K562 (cell line): ENCODE data around the gene SCN1A. TPM values are rescaled to one million over a fixed set of nuclear protein-coding genes. Genes with fewer than 3 reads are reported as not detected.

ENCODE experiments used
- ATAC-seq: fragments of 200-7000 bp; cut with Tn5 transposase; 3 replicates; pipeline ENCODE4 v1.9.1; 2020; ENCODE audit warnings: moderate library complexity
- BruUV-seq: library from RNA; stranded (reverse); fragments of 400-500 nt; replicated peaks from 2 replicates; lab custom pipeline; 2021; lab: Mats Ljungman, UMichigan
- CTCF ChIA-PET: fragments of 300-600 bp; formaldehyde crosslinking; extraction: SDS; loops from one replicate; lab custom pipeline; 2021; ENCODE audit warnings: low intra/inter-chr PET ratio; lab: Yijun Ruan, JAX
- POLR2A ChIA-PET: fragments of 300-600, 350-650 bp; sonication (Branson Sonifier 250); formaldehyde crosslinking; extraction: SDS; loops from one replicate; lab custom pipeline; 2021; ENCODE audit warnings: antibody characterized with exemption, inconsistent platforms; lab: Yijun Ruan, JAX
- DNase-seq, 4 experiments: peaks; one replicate each; pipeline versions ENCODE4 v3.0.0 to v3.0.0-alpha.2; 2011 to 2018; ENCODE audit warnings: low spot score in 3 of 4, mixed read lengths in 3 of 4; ENCODE audit errors: extremely low read depth in 1 of 4
- FAIRE-seq: peaks from 2 replicates; lab custom pipeline; 2011; peaks lifted over from hg19 to GRCh38; lab: Jason Lieb, UNC
- H2AFZ ChIP-seq: 2 replicates; pipeline ENCODE4 v1.6.0; 2011; ENCODE audit warnings: low read depth, low read length, control low read depth, inconsistent platforms
- H3K27ac ChIP-seq: fragments of 200-600 bp; 3 replicates; pipeline ENCODE4 v1.8.0; 2011; ENCODE audit warnings: low read depth, mild to moderate bottlenecking, control low read depth, inconsistent platforms, low read length, moderate library complexity, mixed read lengths; ENCODE audit errors: extremely low read depth
- H3K27me3 ChIP-seq, 2 experiments: fragments of 300-600 bp in 1 of 2; 2 replicates in 1 of 2; 3 replicates in 1 of 2; pipeline versions ENCODE4 v1.6.0 to v1.8.0; 2011; ENCODE audit warnings: inconsistent platforms in 2 of 2, low read length in 2 of 2, mild to moderate bottlenecking in 1 of 2, mixed read lengths in 1 of 2, moderate library complexity in 1 of 2; ENCODE audit not compliant: control insufficient read depth in 2 of 2, insufficient read depth in 2 of 2
- H3K36me3 ChIP-seq: fragments of 300-600 bp; 3 replicates; pipeline ENCODE4 v1.8.0; 2011; ENCODE audit warnings: mild to moderate bottlenecking, low read length, inconsistent platforms; ENCODE audit not compliant: control insufficient read depth, insufficient read depth
- H3K4me1 ChIP-seq, 2 experiments: fragments of 200-600 bp in 1 of 2; replicated peaks in 1 of 2; 2 replicates in 1 of 2; 3 replicates in 1 of 2; pipeline versions ENCODE4 v1.5.1 to v1.8.0; 2011; ENCODE audit warnings: inconsistent platforms in 2 of 2, low read length in 2 of 2, mild to moderate bottlenecking in 1 of 2, mixed read lengths in 1 of 2, moderate library complexity in 1 of 2; ENCODE audit not compliant: control insufficient read depth in 2 of 2, insufficient read depth in 2 of 2
- H3K4me2 ChIP-seq: 2 replicates; pipeline ENCODE4 v1.6.1; 2011; ENCODE audit warnings: low read length, control low read depth, inconsistent platforms, mixed read lengths; ENCODE audit not compliant: insufficient read depth
- H3K4me3 ChIP-seq: fragments of 200-600 bp; sonication (generic), shearing (Covaris generic); 2 replicates; pipeline ENCODE4 v1.5.1; 2016; ENCODE audit warnings: control low read depth, inconsistent platforms
- H3K79me2 ChIP-seq: fragments of 200-600 bp; 3 replicates; pipeline ENCODE4 v1.8.0; 2011; ENCODE audit warnings: low read length, inconsistent platforms; ENCODE audit not compliant: control insufficient read depth, insufficient read depth
- H3K9ac ChIP-seq, 2 experiments: 2 replicates each; pipeline versions ENCODE4 v1.6.0 to v1.6.1; 2011; ENCODE audit warnings: low read depth in 2 of 2, low read length in 2 of 2, control low read depth in 1 of 2, inconsistent platforms in 1 of 2, mild to moderate bottlenecking in 1 of 2, mixed read lengths in 1 of 2; ENCODE audit not compliant: insufficient read depth in 1 of 2
- H3K9me1 ChIP-seq: one replicate; pipeline ENCODE4 v1.6.0; 2011; ENCODE audit warnings: inconsistent platforms, mild to moderate bottlenecking, low read length, moderate library complexity; ENCODE audit not compliant: control insufficient read depth, insufficient read depth
- H3K9me3 ChIP-seq: replicated peaks from 2 replicates; pipeline ENCODE4 v1.5.1; 2011; ENCODE audit warnings: low read depth, low read length, inconsistent platforms; ENCODE audit not compliant: control insufficient read depth, insufficient read depth
- H4K20me1 ChIP-seq: replicated peaks from 2 replicates; pipeline ENCODE4 v1.6.1; 2011; ENCODE audit warnings: low read length, inconsistent platforms, mixed read lengths; ENCODE audit not compliant: control insufficient read depth, insufficient read depth
- ATF1 ChIP-seq, 2 experiments: fragments of 450-650 bp in 1 of 2; IDR thresholded peaks; 2 replicates each; pipeline ENCODE4 v1.6.1; 2016; ENCODE audit warnings: missing compliant biosample characterization in 1 of 2, missing genetic modification characterization in 1 of 2
- CBX1 ChIP-seq: sonication (generic); IDR thresholded peaks from 2 replicates; pipeline ENCODE4 v1.6.1; 2016; ENCODE audit warnings: antibody characterized with exemption, low read depth, mild to moderate bottlenecking
- CEBPG ChIP-seq, 3 experiments: fragments of 200-800 bp in 1 of 3; sonication (Bioruptor generic) in 1 of 3; sonication (generic) in 1 of 3; formaldehyde crosslinking in 1 of 3; IDR thresholded peaks in 2 of 3; conservative IDR thresholded peaks in 1 of 3; 2 replicates each; pipeline versions ENCODE4 v1.6.1 to v1.8.0; 2016 to 2022; ENCODE audit warnings: missing compliant biosample characterization in 2 of 3, missing genetic modification characterization in 2 of 3, mild to moderate bottlenecking in 1 of 3, missing genetic modification reagents in 1 of 3
- DLX4 ChIP-seq: fragments of 250-450 bp; sonication (Bioruptor Pico); IDR thresholded peaks from 2 replicates; pipeline ENCODE4 v1.6.1; 2021; ENCODE audit warnings: mild to moderate bottlenecking
- PBX2 ChIP-seq, 2 experiments: IDR thresholded peaks in 1 of 2; conservative IDR thresholded peaks in 1 of 2; 2 replicates each; pipeline ENCODE4 v1.6.1; 2016; ENCODE audit warnings: low read depth in 2 of 2, mild to moderate bottlenecking in 1 of 2, missing compliant biosample characterization in 1 of 2, missing genetic modification characterization in 1 of 2, moderate library complexity in 1 of 2
- SRSF7 ChIP-seq: fragments of 200-400 bp; formaldehyde crosslinking; optimal IDR thresholded peaks from 2 replicates; pipeline ENCODE3; 2017; ENCODE audit warnings: mild to moderate bottlenecking, low read depth, low read length
- ZBTB12 ChIP-seq: fragments of 250-450 bp; sonication (Bioruptor Pico); IDR thresholded peaks from 2 replicates; pipeline ENCODE4 v1.4.0; 2020
- ZNF407 ChIP-seq: fragments of 450-650 bp; IDR thresholded peaks from 2 replicates; pipeline ENCODE4 v1.6.1; 2016; ENCODE audit warnings: low read depth
- WGBS: fragments of 100-300 bp; shearing (Covaris generic); methylation state at CpG from one replicate; pipeline ENCODE4 v1.1.6; 2016; ENCODE audit warnings: low coverage, mixed read lengths; ENCODE audit not compliant: insufficient coverage; ENCODE audit errors: missing lambda C conversion rate; 5-methylcytosine and 5-hydroxymethylcytosine counted together
- in situ Hi-C: fragments of 300-500 bp; cut with MboI; formaldehyde crosslinking; loops from 4 replicates; pipeline ENCODE4 v1.15.0; 2018; ENCODE audit warnings: inconsistent platforms, mixed read lengths
- intact Hi-C: fragments of 100-400 bp; cut with micrococcal nuclease; formaldehyde crosslinking; loops from 2 replicates; pipeline ENCODE4 v1.14.2; 2022
- polyA plus RNA-seq, 8 experiments: library from polyadenylated mRNA; depleted of rRNA in 4 of 8; stranded (reverse) in 5 of 8; unstranded in 3 of 8; fragments of >200 nt; fragmentation: Nextera tagmentation in 2 of 8; fragmentation: Illumina TruSeq in 1 of 8; extraction: Ambion mirVana in 2 of 8; extraction: Trizol in 1 of 8; gene quantifications; 2 replicates each; pipeline versions ENCODE4 v1.2.1 to v1.2.3, GENCODE V29; 2011 to 2014; ENCODE audit warnings: inconsistent platforms in 1 of 8, missing spikeins in 1 of 8
- total RNA-seq, 7 experiments: library from RNA; depleted of rRNA in 6 of 7; stranded (reverse); fragments of >200 nt in 6 of 7; fragmentation: Illumina TruSeq in 2 of 7; extraction: Trizol in 2 of 7; gene quantifications; 2 replicates each; pipeline versions ENCODE4 v1.2.1 to v1.2.3, GENCODE V29; 2011 to 2021; ENCODE audit warnings: low replicate concordance in 1 of 7

SCN1A gene
- total and polyA plus RNA-seq, 9 of the 15 experiments (the other 6 are each of a cell fraction or from before 2014, with no cell fraction given), result not detected

- no peaks in the 10 kb centered on the region for H3K27me3 ChIP-seq
- intact Hi-C loops, result no loop called here
- WGBS, result 35% methylated on average over 1 of the region's 1 CpG
- no TSS peak for BruUV-seq
- peaks cover 0 to 7% of the 10 kb centered on the region in 2 experiments; a peak in 2 of 5 replicates for H3K4me1 ChIP-seq
- no peaks in the 10 kb centered on the region for H3K9me3 ChIP-seq
- H2AFZ ChIP-seq, result no peak overlapping the region
- ATAC-seq (no peak), FAIRE-seq (no peak), DNase-seq (no peak)
- H3K27ac ChIP-seq, result no peak overlapping the region
- H3K9ac ChIP-seq, result no peak overlapping the region
- H4K20me1 ChIP-seq, result no peaks in the 10 kb centered on the region
- no peaks in the 10 kb centered on the region for H3K9me1 ChIP-seq
- H3K79me2 ChIP-seq, result no peaks in the 10 kb centered on the region
- no peak overlapping the region for H3K4me3 ChIP-seq
- ChIA-PET POLR2A (no interaction called here), CTCF (no interaction called here)
- no peaks in the 10 kb centered on the region for H3K36me3 ChIP-seq
- in situ Hi-C loops, result no loop called here
- H3K4me2 ChIP-seq, result no peak overlapping the region
- TF ChIP-seq ZBTB12 (CRISPR knock-in tag) (no peak), ATF1 (CRISPR knock-in tag; IDR thresholded peaks at IDR 0.05) (no peak), ATF1 (tag; IDR thresholded peaks at IDR 0.05) (no peak), CEBPG (CRISPR knock-in tag; IDR thresholded peaks at IDR 0.05) (no peak), CEBPG (tag; conservative IDR thresholded peaks at IDR 0.05 in 1 of 2, IDR thresholded peaks at IDR 0.05 in 1 of 2) (no peak), ZNF407 (no peak), SRSF7 (no peak), CBX1 (no peak), PBX2 (CRISPR knock-in tag; IDR thresholded peaks at IDR 0.05; ENCODE audit: low read depth) (no peak), PBX2 (tag; conservative IDR thresholded peaks at IDR 0.05; ENCODE audit: low read depth) (no peak), DLX4 (CRISPR knock-in tag) (no peak)
These were observed 33.5 kb downstream of the SCN1A start for GRCh38 chr2:166094325-166094724.
